GM10847 (cell line): ENCODE data around the gene COL9A1.

ENCODE experiments used
- POLR2A ChIP-seq: IDR thresholded peaks from 2 replicates; pipeline ENCODE4 v1.6.1; 2011; ENCODE audit not compliant: insufficient read length; ENCODE audit errors: extremely low read depth

The COL9A1 gene

GRCh38 chr6:70215460-70216108, 87.3 kb downstream of the COL9A1 start:
- TF ChIP-seq POLR2A, result no peak

GRCh38 chr6:70210462-70210861, 92.4 kb downstream of the COL9A1 start:
- no peak for TF ChIP-seq POLR2A

GRCh38 chr6:70208235-70208790, 94.6 kb downstream of the COL9A1 start:
- TF ChIP-seq POLR2A, result no peak

GRCh38 chr6:70198785-70199184, 104.1 kb downstream of the COL9A1 start:
- no peak for TF ChIP-seq POLR2A

GRCh38 chr6:70196531-70196930, 106.4 kb downstream of the COL9A1 start:
- TF ChIP-seq POLR2A, result no peak

- TF ChIP-seq POLR2A, result no peak
Observed at GRCh38 chr6:70194421-70194820, 108.5 kb downstream of the COL9A1 start.

GRCh38 chr6:70188202-70188601, 114.7 kb downstream of the COL9A1 start:
- TF ChIP-seq POLR2A, result no peak

- no peak for TF ChIP-seq POLR2A
Observed at GRCh38 chr6:70186461-70186860, 116.4 kb downstream of the COL9A1 start.

GRCh38 chr6:70184723-70185122, 118.2 kb downstream of the COL9A1 start:
- no peak for TF ChIP-seq POLR2A

- no peak for TF ChIP-seq POLR2A
Observed at GRCh38 chr6:70183538-70183937, 119.3 kb downstream of the COL9A1 start.

GRCh38 chr6:70180901-70181599, 121.8 kb downstream of the COL9A1 start:
- TF ChIP-seq POLR2A, result no peak

GRCh38 chr6:70180183-70180900, 122.5 kb downstream of the COL9A1 start:
- no peak for TF ChIP-seq POLR2A

GRCh38 chr6:70176842-70177550, 125.9 kb downstream of the COL9A1 start:
- no peak for TF ChIP-seq POLR2A

GRCh38 chr6:70175770-70176169, 127.1 kb downstream of the COL9A1 start:
- TF ChIP-seq POLR2A, result no peak

- no peak for TF ChIP-seq POLR2A
Observed at GRCh38 chr6:70172252-70172651, 130.6 kb downstream of the COL9A1 start.
